Bone marrow (tissue), 2 donors: ENCODE data around the gene ABCA8.

ENCODE experiments used
- DNase-seq, 2 donors: peaks; one replicate each; lab custom pipeline; 2025; lab: John Stamatoyannopoulos, UW

Gene ABCA8

DNA sequence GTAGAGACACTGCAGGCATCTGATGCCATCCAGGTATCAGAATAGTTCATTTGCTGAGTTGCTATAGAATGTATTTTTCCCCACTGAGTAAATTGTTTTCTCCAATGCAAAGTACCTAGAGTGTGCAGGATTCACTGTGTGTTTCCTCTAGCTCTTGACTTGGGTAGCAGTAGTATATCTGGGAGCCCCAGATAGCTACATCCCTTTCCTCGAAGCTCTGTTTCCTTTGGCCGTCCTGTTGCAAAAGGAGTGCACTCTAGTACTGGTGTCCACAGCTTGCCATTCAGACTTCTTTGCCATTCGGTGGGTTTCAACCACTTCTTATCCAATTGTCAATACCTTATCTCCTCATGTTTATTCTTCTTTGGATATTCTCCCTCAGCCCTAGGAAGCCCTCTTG, 12.8 kb downstream of the ABCA8 start:
- DNase-seq = no peak

DNA sequence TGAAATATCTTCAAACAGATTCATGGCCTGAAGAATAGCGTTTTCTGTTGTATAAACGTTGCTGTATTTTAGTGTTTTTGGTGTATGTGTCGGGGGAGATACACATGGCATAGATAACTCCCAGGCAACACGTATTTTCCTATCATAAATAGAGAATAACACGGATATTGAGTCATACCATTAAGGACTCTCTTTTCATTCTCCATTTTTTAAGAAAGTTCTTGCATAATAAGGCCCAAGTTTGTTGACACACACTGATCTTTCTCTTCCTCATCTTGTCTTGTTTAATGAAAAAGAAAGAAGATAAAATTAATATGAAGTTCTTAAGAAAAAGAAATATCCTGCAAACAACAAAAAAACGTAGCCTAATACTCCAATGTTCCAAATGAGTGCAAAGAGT, 13.4 kb downstream of the ABCA8 start:
- DNase-seq = no peak

DNA sequence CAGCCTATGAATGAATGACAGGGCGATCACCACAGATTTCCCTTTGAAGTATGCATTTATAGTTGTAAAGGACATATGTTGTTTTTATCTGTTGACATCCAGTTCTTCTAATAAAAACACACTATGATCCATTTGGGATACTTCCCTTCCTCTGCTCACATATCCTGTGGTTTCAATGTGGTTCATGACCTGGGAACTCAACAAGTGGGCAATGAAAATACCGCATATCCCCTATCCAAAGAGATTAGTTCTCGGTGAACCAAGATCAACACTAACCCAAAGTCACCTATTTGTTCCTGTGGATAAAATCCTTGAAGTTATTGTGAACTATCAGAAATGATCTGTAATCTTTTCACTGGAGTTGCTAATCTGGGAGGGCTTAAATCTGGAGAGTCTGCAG, 16.0 kb downstream of the ABCA8 start:
- DNase-seq = no peak

DNA sequence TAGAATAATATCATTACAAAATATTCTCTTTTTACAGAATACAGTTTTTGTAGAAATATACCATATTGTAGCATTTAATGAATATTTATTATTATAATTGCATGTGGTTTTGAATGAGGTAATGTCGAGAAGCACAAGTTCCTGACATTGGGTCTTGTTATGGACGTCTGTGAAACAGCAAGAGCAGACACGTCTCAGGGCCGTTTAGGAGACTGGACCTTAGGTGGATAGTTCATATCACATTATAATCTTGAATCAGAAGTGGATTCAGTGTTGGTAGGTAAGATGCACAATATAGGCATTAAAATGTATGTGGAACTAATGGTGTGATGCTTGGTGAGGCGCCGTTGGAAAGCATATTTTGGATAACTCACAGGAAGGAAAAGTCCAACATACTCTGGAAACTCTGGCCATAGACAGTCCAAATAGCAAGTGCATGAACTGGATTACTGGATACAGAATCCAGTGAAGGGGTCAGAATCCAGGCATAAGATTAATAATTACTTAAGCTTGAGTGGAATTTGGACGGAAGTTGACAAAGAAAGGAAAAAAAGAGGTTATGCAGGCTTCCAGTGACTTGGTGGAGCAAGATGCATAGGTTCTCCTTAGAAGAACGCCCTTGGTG, 17.2 kb downstream of the ABCA8 start:
- DNase-seq = no peak

DNA sequence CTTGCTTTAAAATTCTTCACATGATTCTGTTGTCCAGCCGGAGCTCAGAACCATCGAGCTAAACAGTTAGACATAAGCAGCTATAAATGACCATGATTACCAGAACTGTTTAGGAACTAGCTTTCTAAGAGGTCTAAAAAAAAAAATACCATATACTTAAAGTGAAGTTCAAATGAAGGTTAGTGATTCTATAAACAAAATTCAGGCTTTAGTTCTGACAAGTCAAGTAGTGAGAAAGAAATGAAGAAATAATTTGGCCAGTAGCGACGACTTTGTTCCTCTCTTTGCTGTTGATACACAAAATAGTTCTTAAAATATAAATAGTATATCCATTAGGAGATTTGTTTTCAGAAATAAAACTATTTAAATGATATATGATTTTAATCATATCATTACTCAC, 27.7 kb downstream of the ABCA8 start:
- no peak for DNase-seq

DNA sequence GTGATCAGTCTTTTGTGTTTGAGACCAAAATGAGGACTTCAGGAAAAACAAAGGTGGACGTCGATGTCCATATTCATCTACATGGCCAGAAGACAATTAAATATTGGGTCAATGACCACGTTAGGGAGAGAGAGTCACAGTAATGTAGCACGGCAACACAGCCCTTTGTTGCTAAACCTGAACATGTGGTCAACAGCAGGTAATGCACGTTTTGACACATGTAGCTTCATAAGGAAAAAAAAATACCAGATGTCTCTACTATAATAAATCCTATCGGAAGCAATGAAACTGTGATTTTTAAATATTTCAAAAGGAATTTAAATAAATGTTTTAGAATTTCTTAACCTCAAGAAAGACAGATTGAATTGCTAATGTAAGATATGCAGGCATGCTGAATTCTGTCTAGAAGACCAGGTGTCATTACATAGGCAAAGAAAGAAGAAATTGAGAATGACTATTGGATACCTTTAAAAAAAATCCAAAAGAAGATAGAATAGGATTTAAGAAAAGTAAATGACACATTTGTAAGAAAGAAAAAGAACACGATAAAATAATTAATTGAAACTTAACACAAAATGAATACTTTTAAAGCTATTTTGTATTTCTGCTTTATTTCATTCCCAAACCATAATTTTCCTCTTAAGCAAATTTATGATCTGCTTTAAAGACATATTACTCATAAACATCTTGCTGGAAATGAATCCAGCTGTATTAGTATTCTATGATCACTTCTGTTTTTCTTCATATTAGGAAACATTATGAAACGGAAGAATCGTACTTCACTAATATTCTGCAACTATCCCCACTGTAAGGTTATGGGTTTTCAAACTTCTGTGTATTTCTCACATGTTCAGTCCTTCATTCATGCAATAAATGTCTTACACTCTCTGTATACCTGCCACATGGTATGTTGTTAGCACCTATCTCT, 30.1 kb downstream of the ABCA8 start:
- no peak for DNase-seq

DNA sequence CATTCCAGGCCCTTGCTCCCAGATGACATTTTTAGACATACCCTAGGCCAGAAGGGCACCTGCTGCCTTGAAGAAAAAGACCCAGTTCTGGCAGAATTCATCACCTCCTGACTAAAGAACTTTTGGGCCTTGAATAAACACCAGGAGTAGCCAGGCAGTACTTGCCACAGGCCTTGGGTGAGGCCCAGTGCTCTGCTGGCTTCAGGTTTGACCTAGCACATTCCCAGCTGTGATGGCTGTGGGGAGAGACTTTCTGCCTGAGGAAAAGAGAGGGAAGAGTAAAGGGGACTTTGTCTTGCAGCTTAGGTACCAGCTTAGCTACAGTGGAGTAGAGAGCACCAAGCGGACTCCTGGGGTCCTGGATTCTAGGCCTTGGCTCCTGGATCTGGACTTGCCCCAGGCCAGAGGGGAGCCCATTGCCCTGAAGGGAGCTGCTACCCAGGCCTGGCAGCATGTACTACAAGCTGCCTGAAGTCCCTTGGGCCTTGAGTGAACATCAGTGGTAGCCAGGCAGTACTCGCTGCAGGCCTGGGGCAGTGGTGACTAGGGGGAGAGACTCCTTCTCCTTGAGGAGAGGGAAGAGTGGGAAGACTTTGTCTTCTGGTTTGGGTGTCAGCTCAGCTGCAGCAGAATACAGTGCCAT, 44.3 kb downstream of the ABCA8 start:
- DNase-seq = no peak

DNA sequence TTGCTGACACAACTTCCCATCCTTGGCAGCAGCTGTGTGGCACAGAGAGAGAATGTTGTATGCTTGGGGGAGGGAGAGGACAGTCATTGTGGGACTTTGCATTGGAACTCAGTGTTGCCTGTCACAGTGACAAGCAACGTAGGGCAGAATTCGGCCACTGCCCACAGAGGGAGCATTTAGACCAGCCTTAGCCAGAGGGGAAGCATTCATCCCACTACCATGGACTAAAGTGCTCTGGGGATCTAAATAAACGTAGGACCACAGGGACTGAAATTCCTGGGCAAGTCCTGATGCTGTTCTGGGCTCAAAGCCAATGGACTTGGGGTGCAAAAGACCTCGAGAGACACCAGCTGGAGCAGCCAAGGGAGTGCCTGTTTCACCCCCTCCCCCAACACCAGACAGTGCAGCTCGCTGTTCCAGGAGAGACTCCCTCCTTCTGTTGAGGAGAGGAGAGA, 44.9 kb downstream of the ABCA8 start:
- DNase-seq = no peak

DNA sequence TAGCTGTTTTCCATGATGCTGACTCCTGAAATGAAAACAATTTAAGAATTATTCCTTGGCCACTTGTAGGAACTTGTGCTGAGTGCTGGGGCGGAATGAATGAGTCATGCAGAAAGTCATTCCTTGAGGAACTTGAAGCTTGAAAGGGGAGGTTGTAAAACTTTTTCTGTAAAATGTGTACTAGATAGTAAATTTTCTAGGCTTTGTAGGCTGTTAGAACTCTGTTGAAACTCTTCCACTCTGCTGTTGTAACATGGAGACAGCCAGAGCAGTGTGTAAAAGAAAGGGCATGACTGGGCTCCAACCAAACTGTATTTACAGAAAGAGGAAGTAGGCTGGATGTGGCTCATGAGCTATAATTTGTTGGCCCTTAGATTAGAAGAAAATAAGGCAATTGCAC, 46.1 kb downstream of the ABCA8 start:
- peak in 1 of 2 donors; percentile 83 for DNase-seq

DNA sequence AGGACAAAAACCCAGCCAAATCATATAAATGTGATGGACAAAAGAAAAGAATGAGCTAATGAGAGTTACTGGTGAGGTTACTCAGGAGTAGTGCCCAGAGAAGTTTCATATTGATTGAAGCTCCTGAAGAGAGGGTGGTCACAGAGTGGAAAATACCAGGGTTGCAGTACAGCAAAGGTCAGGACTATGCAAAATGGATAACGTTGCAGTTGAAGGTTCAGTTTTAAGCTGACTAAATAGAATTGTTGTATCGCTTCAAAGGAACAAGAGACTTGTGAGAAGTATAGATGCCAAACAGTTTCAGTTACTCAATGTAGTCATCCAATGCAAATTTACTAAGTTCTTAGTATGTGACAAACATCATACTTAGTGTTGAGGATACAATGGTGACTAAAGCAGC, 47.1 kb downstream of the ABCA8 start:
- DNase-seq = no peak

DNA sequence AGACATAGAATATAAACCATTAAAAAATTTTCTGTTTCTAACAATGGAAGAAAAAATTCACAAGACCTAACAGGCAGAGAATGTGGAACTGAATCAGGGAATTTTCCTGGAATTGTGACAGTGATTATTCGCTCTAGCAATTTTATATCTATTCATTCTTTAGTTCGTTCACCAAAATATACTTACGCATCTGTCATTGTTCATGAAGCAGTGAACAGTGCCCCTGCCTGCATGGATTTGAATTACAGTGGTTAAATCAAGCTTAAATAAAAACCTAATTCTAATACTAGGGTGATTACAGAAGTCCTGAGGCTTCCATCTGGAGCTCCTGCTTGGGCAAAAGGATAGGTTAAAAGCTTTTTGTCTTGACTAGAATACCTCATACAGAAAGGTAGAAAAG, 48.6 kb downstream of the ABCA8 start:
- DNase-seq = no peak

DNA sequence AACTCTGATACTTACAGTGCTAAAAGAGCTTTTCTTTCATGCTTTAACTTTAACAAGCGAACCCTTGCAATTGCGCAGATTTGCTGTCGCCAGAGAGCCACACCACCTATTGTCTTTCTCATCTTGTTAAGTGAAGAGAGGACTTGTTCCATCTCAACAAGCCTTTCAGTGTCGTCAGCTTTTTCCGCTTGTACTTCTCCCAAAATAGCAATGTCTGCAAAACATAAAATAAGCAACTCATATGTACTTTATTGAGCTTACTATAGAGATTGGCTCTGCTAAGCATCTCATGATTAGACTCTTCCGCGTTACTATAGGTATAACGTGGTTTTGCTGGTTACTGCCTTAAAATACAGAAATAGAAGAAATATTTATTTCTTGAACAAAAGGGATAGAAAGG, 51.9 kb downstream of the ABCA8 start:
- no peak for DNase-seq

DNA sequence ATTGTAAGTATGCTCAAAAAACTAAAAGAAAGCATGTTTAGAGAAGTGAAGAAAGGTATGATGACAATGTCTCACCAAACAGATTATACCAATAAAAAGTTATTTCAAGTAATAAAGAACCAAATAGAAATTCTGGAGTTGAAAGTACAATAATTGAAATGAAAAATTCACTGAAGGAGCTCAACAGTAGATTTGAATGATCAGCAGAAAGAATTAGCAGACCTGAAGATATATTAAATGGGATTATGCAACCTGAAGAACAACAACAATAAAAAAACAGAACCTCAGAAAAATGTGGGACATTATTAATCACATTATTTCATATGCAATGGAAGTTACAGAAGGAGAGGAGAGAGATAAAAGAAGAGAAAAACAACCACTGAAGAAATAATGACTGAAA, 57.6 kb downstream of the ABCA8 start:
- DNase-seq = no peak

DNA sequence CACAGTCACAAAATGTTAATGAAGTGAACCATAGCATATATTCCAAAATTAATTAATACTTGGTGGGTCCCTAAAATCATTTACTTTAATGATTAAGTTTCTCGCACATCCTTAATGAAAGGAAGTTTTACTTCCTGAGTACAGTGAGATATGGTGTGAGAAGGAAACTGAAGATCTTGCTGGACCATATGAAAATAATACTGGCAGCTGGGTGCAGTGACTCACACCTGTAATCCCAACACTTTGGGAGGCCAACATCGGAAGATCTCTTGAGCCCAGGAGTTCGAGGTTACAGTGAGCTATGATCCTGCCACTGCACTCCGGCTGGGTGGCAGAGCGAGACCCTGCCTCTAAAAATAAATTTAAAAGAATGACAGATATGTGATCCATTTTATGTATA, 62.5 kb downstream of the ABCA8 start:
- no peak for DNase-seq

DNA sequence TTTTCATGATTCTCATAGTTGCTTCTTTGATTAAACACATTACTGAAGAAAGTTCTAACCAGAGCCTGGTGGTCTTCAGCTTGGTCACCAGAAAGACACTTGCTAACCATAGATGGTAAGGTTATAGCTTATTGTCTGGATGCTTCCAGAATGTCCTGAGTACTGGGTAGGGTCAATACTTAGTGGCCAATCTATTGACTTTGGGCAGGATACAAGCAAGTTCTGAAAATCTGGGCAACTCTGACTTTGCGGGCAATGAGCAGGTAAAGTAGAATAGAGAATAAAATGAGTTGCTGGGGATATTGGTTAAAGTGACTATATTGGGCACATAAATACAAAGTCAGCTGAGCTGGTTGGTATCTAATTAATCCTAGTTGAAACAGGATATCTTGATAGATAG, 63.0 kb downstream of the ABCA8 start:
- DNase-seq = no peak

DNA sequence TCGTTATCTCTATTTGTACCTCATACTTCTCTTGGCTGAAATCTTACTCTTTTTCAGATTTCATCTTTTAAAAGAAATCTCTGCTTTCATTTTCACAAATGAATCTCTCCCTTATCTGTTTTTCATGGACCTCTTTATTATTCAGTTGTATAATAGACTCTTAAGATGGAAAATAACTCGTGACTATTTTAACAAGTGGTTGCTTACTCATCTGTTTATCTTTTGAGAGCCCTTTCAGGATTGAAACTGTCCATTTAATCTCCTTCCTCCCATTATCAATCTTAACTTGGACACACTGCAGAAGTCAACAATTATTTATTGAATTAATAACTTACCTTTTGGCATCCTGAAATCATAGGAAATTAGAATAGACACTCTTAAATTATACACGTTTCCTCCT, 68.8 kb downstream of the ABCA8 start:
- DNase-seq = no peak

DNA sequence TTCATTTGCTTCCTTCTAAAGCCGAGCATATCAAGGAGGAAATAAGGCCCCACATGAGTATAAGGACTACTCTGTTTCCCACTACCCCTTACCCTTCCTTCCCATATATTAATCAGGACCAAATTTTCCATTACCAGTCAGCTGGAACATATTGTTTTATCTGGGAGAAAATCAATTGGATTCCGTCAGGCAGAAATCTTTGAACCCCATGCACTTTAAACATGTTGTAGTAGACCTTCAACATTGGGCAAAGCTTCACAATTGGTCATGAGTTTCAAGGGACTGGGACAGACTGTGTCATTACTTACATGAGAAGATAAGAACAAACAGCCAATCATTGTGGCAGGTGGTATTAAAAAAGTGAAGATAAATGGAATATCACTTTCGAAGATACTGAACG, 70.3 kb downstream of the ABCA8 start:
- no peak for DNase-seq

DNA sequence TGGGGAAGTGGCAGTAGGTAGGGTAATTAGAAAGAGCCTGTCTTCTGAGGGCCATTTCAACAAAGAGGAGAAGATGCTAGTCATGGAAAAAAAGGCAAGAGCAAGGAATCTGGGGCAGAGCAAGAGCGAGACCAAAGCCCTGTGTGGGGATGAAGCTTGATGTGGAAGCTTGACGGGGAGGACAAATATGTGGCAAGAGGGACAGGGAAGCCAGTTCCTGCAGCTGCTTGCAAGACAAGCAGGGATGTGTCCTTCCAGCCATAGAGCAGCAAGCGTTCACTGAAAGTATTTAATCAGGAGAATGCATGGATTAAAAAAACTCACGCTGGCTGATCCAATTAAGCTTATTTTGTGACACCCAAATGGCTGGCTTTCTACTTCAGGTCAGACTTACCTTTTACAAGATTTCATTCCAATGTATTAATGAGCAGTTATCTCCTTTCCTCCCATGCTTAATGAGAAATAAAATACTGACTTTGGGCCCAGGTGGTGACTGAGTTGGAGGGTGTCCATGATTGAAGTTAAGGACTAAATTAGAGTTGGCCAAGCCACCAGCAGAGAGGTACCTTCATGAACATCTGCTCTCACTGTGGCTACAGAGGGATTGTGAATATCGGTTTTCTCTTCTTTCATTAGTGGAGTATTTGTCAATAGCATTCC, 76.8 kb downstream of the ABCA8 start:
- DNase-seq = no peak

DNA sequence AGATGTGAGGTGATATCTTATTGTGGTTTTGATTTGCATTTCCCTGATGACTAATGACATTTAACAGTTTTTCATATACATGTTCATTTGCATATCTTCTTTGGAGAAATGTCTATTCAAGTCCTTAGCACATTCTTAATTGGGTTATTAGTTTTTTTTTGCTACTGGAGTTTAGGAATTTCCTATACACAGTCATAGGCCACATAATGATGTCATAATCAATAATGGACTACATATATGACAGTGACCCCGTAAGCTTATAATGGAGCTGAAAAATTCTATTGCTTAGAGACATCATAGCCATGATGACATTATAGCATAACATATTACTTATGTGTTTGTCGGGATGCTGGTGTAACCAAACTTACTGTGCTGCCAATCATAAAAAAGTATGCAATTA, 83.7 kb downstream of the ABCA8 start:
- DNase-seq = no peak

DNA sequence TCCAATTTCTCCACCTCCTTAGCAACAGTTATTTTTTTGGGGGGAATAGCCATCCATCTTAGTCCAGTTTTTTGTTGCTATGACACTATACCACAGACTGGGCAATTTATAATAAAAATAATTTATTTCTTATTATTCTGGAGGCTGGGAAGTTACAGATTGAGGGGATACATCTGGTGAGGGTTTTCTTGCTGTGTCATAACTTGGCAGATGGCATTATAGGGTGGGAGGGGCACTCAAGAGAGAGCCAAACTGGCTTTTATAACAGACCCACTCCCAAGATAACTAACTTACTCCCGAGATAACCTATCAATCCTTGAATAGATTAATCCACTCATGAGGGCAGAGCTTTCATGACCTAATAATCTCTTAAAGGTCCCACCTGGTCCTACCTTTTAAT, 84.2 kb downstream of the ABCA8 start:
- no peak for DNase-seq

DNA sequence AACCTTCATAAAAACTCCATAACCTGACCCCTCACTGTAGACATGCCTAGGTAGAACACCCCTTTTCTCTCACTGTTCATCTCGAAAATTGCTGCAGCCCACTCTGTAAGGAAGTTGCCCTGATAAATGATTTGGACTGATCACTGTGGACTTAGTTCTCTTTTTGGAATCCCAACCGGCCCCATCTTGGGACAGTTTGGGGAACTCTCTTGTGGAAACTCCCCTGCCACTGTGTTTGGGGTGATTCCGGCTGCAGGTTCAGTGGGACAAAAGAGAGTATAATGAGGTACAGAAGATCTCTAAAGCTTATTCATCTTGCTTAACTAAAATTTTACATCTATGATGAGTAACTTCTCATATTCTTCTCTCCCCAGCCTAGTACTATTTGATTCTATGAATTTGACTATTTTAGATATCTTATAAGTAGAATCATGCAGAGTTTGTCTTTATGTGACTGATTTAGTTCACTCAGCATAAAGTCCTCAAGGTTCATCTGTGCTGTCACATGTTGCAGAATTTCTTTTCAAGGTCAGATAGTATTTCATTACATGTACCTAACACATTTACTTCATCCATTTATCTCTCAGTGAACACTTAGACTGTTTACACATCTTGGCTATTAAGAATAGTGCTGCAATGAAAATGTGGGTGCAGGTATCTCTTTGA, 84.9 kb downstream of the ABCA8 start:
- no peak for DNase-seq

DNA sequence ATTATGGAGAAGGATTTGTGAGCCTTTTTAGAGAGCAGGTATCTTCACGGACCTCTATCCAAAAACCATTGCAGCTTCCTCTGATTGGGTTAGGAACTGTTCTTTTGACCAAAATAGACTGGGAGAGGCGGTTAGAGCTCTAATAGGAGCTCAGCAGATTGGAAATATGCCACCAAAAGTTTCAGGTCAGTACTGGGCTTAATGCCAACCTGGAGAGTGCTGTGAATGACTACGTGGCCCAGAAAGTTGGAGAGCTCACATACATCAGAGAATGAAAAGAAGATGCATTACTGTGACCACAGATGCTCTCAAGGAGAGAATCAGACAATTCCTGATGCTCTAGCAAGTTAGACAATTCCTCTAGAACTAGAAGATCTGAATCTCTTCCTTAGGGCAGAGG, 86.5 kb downstream of the ABCA8 start:
- no peak for DNase-seq
